PFSK-1 (cell line): ENCODE measurements around the gene TOM1L2.

Source experiments
- FOXP2 ChIP-seq: optimal IDR thresholded peaks from 2 replicates; pipeline ENCODE3; 2011; ENCODE audit warnings: borderline replicate concordance, control low read depth, inconsistent platforms; ENCODE audit not compliant: insufficient read depth; ENCODE audit errors: extremely low read length, extremely low read depth
- POLR2AphosphoS5 ChIP-seq: IDR thresholded peaks from 2 replicates; pipeline ENCODE4 v1.6.1; 2012; ENCODE audit warnings: low read depth, mild to moderate bottlenecking, control low read depth, low read length, moderate library complexity
- REST ChIP-seq, 2 experiments: IDR thresholded peaks; 2 replicates each; pipeline versions ENCODE4 v1.6.1 to v1.8.0; 2011 to 2012; ENCODE audit warnings: low read depth in 2 of 2, low read length in 2 of 2, control low read depth in 1 of 2, inconsistent platforms in 1 of 2, mild to moderate bottlenecking in 1 of 2, moderate library complexity in 1 of 2; ENCODE audit not compliant: insufficient read depth in 1 of 2
- SIN3A ChIP-seq: IDR thresholded peaks from 2 replicates; pipeline ENCODE4 v1.6.1; 2012; ENCODE audit warnings: mild to moderate bottlenecking, low read length, moderate library complexity, borderline replicate concordance; ENCODE audit not compliant: insufficient read depth
- TAF1 ChIP-seq: IDR thresholded peaks from 2 replicates; pipeline ENCODE4 v1.6.1; 2012; ENCODE audit warnings: low read length, control low read depth, borderline replicate concordance; ENCODE audit not compliant: insufficient read depth

Gene TOM1L2

GRCh38 chr17:17924131-17924856, 47.9 kb downstream of the TOM1L2 start:
- TF ChIP-seq SIN3A, result no peak

- TF ChIP-seq REST (IDR thresholded peaks at IDR 0.05; ENCODE audit: insufficient read depth in 1 of 2, low read depth in 2 of 2, low read length in 2 of 2), result no peak
- no peak for TF ChIP-seq POLR2AphosphoS5
- no peak for TF ChIP-seq TAF1
- no peak for TF ChIP-seq FOXP2
- TF ChIP-seq SIN3A, result no peak
Observed at GRCh38 chr17:17922070-17922614, 50.1 kb downstream of the TOM1L2 start.

GRCh38 chr17:17921192-17922069, 50.8 kb downstream of the TOM1L2 start:
- TF ChIP-seq SIN3A (peak; percentile 49; the same call in 1 of the 2 replicates), REST (IDR thresholded peaks at IDR 0.05; ENCODE audit: insufficient read depth in 1 of 2, low read depth in 2 of 2, low read length in 2 of 2) (no peak)

GRCh38 chr17:17919169-17920107, 52.8 kb downstream of the TOM1L2 start:
- TF ChIP-seq SIN3A, result no peak
- TF ChIP-seq FOXP2, result no peak
- TF ChIP-seq POLR2AphosphoS5, result no peak
- TF ChIP-seq TAF1, result no peak
- no peak for TF ChIP-seq REST (IDR thresholded peaks at IDR 0.05; ENCODE audit: insufficient read depth in 1 of 2, low read depth in 2 of 2, low read length in 2 of 2)

- no peak for TF ChIP-seq POLR2AphosphoS5
- TF ChIP-seq SIN3A, result no peak
- TF ChIP-seq TAF1, result no peak
- TF ChIP-seq FOXP2, result no peak
- TF ChIP-seq REST (IDR thresholded peaks at IDR 0.05; ENCODE audit: insufficient read depth in 1 of 2, low read depth in 2 of 2, low read length in 2 of 2), result no peak
Observed at GRCh38 chr17:17917394-17917793, 54.8 kb downstream of the TOM1L2 start.
